HG03196 (cell line): ENCODE data around the gene SIX4.

Experiments
- ATAC-seq: cut with Tn5 transposase; IDR thresholded peaks from one replicate; pipeline ENCODE4 v1.9.1; 2021; ENCODE audit not compliant: unreplicated experiment

SIX4 gene

DNA sequence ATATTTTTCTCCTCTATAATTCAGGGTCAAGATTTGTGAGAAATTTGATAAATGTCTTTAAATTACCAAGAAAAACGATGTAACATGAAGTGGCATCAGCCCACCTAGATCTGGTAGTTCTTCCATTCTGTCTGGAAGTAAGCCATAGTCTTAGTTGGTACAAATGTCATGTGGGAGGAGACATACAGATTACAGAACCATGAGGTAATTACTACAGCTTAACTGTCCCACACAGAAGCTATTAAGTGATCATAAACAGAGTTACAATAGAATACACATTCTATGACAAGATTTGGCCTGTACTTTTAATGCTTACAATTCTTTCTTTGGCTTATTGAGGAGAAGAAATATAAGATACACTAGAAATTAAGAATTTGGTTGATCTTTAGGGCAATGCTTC, 61.2 kb downstream of the SIX4 start:
- ATAC-seq: no peak

DNA sequence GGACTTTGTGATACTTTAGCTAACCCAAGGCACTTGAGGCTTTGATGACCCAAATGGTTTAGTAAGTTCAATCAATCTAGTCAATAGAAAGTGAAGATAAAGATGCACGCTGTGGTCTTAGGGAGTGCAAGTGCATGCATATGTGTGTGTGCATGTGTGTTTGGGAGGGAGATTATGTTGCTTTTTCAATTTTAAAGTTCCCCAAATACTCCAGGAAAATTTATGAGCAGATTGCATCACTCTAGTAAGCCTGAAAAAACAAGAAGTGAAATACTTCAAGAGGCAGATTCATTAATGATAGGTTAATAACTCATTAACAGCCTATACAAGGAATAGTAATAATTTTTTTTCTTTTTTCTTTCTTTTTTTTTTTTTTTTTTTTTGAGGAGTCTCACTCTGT, 62.4 kb downstream of the SIX4 start:
- ATAC-seq: no peak
